HG03565 (cell line): ENCODE data around the gene ZBTB8A.
"Not testable (repeated sequence)": the region's sequence is repeated elsewhere in the genome, so short reads cannot be mapped to it uniquely, and the experiment has no call there.

Experiments
- ATAC-seq: cut with Tn5 transposase; IDR thresholded peaks from one replicate; pipeline ENCODE4 v1.9.1; 2021; ENCODE audit warnings: mild to moderate bottlenecking, moderate library complexity; ENCODE audit not compliant: unreplicated experiment

ZBTB8A gene

DNA sequence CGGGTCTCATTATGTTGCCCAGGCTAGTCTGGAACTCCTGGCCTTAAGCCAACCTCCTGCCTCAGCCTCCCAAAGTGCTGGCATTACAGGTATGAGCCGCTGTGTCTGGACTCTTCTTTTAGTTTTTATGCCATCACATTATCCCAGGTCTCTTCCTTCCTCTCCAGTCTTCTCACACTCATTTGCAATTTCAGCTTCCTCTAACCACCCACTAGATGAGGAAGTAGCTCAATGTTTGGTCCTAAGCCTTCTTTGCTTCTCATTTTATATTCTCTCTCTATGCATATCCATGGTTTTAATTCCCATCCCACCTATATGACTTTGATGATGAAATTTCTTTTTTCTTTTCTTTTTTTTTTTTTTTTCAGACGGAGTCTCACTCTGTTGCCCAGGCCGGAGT is 3.1 kb upstream of the ZBTB8A start:
- no peak for ATAC-seq

DNA sequence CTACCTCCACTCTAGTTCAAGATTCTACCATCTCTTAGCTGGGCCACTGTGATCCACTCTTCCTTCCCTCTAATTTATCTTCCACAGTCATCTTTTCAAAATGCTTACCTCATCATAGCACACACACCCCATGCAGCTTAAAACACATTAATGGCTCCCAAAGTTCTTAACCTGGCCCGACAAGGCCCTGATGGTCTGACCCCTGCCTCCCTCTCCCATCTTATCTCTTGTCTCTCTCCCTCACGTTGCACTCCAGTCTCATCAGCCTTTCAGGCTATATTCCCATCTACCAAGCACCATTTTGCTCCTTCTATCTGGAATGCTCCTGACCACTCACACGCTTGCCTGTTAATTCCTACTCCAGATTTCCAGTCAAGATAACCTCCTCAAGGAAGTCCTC is 2.5 kb upstream of the ZBTB8A start:
- ATAC-seq: no peak

GRCh38 chr1:32539584-32540571 is 651 bp downstream of the ZBTB8A start:
- ATAC-seq: no peak

GRCh38 chr1:32540605-32541004 is 1.4 kb downstream of the ZBTB8A start:
- no peak for ATAC-seq

DNA sequence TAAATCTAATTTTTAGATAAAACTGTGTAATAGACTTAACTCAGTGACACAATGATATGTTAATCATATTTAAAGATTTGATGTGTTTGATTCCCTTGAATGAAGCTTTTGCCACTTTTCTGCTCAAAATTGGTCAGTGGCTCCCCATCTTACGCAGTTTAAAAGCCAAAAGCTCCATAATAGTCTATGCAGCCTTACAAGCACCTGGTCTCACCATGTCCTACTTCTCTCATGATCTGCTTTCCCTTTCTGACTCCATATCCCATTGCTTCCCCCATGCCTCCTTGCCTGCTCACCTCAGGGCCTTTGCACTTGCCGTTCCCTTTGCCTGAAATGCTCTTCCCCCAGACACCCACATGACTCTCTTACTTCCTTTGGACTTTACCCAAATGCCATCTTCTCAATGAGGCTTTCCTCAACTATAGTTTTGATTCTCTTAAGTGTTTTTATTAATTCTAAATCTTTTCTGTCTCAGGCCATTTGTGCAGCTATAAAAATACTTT is 1.9 kb downstream of the ZBTB8A start:
- no peak for ATAC-seq

- no peak for ATAC-seq
Observed at GRCh38 chr1:32546611-32547010, 7.4 kb downstream of the ZBTB8A start.

- ATAC-seq: no peak
Observed at GRCh38 chr1:32549616-32550015, 10.4 kb downstream of the ZBTB8A start.

DNA sequence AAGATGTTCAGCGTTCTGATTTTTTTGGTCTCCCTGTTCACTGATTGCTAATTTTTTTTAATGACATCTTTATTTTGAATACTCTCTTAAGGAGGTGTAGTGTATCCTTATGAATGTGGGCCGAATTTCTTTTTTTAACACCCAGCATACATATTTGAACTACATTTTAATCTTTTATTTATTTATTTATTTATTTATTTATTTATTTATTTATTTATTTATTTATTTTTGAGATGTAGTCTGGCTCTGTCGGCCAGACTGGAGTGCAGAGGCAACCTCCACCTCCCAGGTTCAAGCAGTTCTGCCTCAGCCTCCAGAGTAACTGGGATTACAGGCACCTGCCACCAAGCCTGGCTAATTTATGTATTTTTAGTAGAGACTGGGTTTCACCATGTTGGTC is 15.1 kb downstream of the ZBTB8A start:
- ATAC-seq: no peak

- not testable (repeated sequence) for ATAC-seq
Observed at GRCh38 chr1:32557035-32557434, 17.8 kb downstream of the ZBTB8A start.

DNA sequence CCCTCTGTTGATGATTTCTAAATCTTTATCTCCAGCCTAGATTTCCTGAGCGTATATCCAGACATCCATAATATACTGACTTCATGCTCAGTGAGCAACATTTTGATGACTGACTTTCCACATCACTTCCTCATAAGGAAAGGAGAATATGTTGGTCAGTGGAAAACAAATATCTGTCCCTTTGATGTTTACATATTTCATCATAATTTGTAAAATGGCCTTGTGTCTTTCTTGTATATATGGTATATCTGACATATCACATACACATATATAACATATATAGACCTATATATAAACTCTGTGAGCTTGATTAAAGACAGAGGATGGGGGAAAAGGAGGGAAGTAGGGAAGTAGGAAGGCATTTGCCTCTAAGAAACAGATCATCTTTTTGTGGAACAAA is 18.6 kb downstream of the ZBTB8A start:
- no peak for ATAC-seq

GRCh38 chr1:32568929-32569328 is 29.7 kb downstream of the ZBTB8A start:
- ATAC-seq: no peak

GRCh38 chr1:32580348-32581017 is 41.3 kb downstream of the ZBTB8A start:
- no peak for ATAC-seq

GRCh38 chr1:32592943-32593342 is 53.7 kb downstream of the ZBTB8A start:
- no peak for ATAC-seq

DNA sequence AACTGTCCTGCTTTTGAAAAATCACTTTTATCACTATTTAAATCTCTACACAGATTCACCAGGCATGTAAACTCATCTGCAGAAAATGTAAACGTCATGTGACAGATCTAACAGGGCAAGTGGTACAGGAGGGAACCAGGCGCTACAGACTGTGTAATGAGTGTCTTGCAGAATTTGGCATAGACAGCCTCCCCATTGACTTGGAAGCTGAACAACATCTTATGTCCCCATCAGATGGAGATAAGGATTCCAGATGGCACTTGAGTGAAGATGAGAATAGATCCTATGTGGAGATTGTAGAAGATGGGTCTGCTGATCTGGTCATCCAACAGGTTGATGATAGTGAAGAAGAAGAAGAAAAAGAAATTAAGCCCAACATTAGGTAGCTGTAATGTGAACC is 60.8 kb downstream of the ZBTB8A start:
- no peak for ATAC-seq

- no peak for ATAC-seq
Observed at GRCh38 chr1:32605711-32606424, 66.6 kb downstream of the ZBTB8A start.

- no peak for ATAC-seq
Observed at GRCh38 chr1:32606565-32607371, 67.5 kb downstream of the ZBTB8A start.

GRCh38 chr1:32609180-32609579 is 70.0 kb downstream of the ZBTB8A start:
- ATAC-seq: no peak

DNA sequence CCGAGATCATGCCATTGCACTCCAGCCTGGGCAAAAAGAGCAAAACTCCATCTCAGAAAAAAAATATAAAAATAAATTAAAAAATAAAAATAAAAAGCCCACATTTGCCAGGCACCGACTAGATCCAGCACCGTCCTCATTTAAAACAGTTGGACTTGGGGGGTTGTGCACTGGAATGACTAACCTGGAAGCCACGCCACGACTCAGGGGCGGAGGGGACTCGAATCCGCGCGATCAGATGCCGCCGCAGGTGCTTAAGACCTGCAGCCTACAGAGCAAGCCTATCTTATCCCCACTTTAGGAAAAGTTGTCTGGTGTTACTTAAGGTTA is 72.6 kb downstream of the ZBTB8A start:
- ATAC-seq: no peak

GRCh38 chr1:32612189-32612881 is 73.1 kb downstream of the ZBTB8A start:
- ATAC-seq: peak; percentile 60

- no peak for ATAC-seq
Observed at GRCh38 chr1:32613472-32613871, 74.2 kb downstream of the ZBTB8A start.
